Measurements from ENCODE around the gene SEMA3C.

DNA sequence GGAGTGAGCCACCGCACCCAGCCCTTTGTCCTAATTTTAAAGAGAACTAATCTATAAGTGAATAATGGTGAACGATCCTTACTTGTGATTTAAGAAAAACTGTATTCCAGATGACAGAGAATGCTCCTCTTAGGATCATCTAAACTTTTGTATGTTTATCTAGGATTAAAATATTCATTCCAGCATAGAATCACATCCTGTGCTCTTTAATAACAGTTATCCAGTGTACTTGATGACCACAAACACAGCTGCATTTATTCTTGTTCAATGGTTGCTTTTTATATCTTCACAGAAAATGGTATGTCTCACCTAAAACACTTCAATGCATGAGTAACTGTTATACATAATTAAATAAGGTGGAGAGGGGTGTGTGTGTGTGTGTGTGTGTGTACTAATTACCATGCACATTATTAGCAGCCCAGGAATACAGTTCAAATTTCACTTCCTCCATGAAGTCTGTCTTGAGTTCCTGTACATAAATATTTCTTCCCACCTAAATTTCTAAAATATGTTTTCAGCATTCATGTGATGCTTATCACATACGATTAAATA lies 38.5 kb upstream of the SEMA3C start:
- TF ChIP-seq, protein P1, sequence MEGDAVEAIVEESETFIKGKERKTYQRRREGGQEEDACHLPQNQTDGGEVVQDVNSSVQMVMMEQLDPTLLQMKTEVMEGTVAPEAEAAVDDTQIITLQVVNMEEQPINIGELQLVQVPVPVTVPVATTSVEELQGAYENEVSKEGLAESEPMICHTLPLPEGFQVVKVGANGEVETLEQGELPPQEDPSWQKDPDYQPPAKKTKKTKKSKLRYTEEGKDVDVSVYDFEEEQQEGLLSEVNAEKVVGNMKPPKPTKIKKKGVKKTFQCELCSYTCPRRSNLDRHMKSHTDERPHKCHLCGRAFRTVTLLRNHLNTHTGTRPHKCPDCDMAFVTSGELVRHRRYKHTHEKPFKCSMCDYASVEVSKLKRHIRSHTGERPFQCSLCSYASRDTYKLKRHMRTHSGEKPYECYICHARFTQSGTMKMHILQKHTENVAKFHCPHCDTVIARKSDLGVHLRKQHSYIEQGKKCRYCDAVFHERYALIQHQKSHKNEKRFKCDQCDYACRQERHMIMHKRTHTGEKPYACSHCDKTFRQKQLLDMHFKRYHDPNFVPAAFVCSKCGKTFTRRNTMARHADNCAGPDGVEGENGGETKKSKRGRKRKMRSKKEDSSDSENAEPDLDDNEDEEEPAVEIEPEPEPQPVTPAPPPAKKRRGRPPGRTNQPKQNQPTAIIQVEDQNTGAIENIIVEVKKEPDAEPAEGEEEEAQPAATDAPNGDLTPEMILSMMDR (IDR thresholded peaks at IDR 0.05) = no peak
- no peak for TF ChIP-seq POLR2A (IDR thresholded peaks at IDR 0.05)
